NOMO-1 treated with dmso at 0.1 percent for 144 hours (cell line): ENCODE data around the gene ZNF436.
"Not testable (repeated sequence)": the region's sequence is repeated elsewhere in the genome, so short reads cannot be mapped to it uniquely, and the experiment has no call there.

Experiments used
- DNase-seq: peaks from one replicate; lab custom pipeline; 2025; ENCODE audit not compliant: unreplicated experiment; lab: John Stamatoyannopoulos, UW

The ZNF436 gene

GRCh38 chr1:23393706-23394105 lies 24.1 kb upstream of the ZNF436 start:
- no peak for DNase-seq

GRCh38 chr1:23392125-23392855 lies 22.7 kb upstream of the ZNF436 start:
- DNase-seq: no peak

DNA sequence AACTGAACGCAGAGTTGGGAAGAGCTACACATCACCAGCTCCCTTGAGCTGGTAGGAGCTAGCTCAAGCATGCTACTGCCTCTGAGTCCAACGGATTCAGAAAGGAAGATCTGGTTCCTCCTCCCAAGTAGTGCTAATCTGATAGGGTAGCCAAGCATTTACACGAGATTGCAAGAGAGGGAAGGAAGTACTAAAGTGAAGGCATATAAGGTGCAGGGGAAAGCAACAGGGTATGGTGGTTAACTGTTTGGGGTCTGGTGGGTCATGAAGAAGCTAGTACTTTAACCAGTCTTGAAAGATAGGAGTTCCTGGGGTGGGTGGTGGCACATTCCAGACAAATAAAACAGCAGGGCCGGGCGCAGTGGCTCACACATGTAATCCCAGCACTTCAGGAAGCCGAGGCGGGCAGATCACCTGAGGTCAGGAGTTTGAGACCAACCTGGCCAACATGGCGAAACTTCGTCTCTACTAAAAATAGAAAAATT lies 20.2 kb upstream of the ZNF436 start:
- DNase-seq: no peak

GRCh38 chr1:23387494-23387893 lies 17.9 kb upstream of the ZNF436 start:
- DNase-seq: no peak

DNA sequence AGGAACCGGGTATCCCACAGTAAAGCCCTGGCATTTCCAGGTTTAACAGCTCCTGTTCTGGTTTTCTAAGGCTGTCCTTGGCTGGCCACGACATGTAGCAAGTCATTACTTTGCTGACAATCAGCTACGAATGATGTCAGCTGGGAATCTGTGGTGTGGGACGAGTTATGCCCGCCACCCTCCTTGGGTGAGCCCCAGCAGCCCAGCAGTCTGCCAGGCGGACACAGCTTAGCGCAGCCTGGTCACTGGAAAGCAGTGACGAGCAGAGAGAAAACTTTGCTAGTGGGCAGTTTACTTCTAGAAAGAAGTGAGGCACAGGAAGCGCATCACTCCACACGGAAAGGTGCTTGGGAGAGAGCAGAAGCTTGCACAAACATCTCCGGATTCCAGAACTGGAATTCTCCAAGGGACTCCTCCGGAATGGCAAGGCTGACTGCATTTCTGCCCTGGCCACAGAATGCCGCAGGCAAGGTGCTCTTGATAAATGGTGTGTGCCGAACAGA lies 15.5 kb upstream of the ZNF436 start:
- DNase-seq: no peak

- no peak for DNase-seq
Observed at GRCh38 chr1:23384312-23385058, 14.8 kb upstream of the ZNF436 start.

DNA sequence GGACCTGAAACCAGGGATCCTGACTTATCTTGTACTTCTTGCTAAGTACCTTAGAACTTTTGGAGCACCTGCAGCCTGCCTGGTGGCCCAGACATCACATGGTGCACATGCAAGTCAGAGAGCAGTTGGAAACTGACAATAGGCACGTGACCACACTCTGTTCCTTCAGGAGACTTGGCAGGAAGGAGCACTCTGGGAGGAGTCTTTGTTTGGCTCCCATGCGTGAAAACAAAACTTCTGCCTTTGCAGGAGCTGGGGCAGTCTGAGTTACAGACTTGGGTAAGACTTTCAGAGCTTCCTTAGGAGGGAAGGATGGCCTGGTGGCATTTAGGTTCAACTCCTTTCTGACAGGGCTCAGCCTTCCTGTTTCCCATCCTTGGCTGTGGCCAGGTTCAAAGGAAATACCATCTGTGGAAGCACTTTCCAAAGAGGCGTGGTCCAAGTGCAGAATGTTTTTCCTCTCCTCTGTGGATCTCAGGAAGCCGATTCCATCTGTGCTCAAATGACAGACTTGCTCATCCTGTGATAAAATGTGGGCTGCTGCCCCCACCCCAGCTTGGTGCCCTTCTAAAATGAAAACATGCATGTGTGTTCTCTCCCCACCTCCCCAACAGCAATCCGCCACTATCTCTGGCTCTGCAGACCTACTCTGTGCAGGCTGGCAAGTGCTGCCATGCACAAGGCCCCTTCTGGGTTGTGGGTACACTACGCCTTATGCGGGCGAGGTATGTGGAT lies 14.1 kb upstream of the ZNF436 start:
- no peak for DNase-seq

DNA sequence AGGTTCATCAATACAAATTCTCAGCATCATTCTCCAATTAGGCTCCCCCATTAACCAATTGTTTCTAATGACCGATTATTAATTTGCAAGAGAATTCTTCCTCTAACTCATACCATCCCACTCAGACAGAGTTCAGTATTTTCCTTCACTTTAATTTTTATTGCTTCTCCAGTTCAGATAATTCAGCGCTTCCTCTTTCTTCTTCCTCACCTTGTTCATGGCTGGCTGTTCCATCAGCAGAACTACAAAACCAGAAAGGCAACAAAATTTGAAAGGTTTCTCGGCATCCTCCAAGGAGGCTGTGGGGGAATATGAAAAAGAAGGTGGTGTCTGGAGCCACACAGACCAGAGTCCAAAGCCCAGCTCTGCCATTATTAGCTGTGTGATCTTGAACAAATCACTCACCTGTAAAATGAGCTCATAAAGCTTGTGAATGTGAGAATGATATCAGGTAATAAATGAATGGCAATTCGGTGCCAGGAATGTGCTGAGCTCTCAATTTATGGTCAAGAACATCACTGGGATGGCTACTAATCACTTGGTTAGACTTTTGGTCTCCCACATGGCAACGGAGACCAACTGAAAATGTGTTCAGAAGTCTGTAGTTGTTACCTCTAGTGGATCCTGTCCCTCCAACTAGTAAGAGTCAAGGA lies 11.7 kb upstream of the ZNF436 start:
- DNase-seq: no peak

- DNase-seq: no peak
Observed at GRCh38 chr1:23380719-23381118, 11.1 kb upstream of the ZNF436 start.

GRCh38 chr1:23380236-23380635 lies 10.6 kb upstream of the ZNF436 start:
- DNase-seq: not testable (repeated sequence)

GRCh38 chr1:23376890-23377811 lies 7.5 kb upstream of the ZNF436 start:
- no peak for DNase-seq

- not testable (repeated sequence) for DNase-seq
Observed at GRCh38 chr1:23374079-23374735, 4.6 kb upstream of the ZNF436 start.

DNA sequence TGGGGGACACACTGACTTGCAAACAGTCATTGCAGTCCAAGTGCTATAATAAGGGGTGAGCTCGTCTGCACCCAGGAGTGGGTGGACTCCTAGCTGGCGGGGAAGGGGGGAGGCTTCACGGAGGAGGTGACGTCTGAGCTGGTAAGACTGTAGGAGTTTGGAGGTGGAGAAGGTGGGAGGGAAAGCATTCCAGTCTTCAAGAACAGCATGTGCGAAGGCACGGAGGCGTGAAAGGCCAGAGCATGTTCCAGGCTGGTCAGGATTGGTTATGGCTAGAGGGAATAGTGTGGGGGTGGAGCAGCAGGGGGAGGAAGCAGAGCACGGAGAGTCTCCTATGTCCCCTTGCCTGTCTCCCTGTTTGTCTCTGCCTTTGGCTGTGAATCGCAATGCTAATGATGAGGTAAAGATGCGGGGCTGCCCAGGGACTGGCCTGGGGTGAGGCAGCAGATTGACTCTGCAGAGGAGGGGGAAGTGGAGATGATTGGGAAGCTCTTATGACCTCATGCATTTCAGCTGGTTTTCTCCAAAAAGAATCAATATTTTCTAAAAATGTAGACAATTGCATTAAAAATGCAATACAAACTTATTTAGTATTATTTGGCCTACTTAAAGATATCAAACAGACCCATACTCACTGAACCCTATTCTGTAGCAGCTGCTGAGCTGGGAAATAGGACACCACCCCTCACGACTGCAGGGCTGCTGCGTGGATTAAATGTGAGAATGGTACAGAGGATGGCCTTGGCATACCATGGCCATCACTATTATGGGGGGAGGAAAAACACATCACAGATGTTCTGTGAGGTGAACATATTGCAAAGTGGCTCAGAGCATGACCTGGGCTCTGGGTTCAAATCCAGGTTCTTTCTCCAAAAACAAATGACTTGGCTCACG lies 2.6 kb upstream of the ZNF436 start:
- DNase-seq: no peak

- no peak for DNase-seq
Observed at GRCh38 chr1:23370709-23371584, 1.3 kb upstream of the ZNF436 start.

DNA sequence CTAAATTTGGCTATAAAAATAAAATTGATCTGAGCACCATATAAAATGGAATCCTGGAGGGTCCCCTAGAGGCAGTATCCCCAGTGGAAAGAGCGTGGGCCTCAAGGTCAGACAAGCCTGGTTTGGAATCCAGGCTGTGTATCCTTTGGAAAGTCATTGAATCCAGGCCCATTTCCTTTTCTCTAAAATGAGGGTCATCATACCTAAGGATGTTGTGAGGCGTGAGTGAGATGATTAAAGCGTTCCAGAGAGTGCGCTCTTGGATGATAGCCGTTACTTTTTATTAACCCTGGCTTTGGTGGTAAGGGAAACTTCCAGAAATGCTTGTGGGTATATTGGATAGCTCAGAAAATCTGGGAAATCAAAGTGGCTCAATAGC lies 683 bp upstream of the ZNF436 start:
- DNase-seq: no peak

DNA sequence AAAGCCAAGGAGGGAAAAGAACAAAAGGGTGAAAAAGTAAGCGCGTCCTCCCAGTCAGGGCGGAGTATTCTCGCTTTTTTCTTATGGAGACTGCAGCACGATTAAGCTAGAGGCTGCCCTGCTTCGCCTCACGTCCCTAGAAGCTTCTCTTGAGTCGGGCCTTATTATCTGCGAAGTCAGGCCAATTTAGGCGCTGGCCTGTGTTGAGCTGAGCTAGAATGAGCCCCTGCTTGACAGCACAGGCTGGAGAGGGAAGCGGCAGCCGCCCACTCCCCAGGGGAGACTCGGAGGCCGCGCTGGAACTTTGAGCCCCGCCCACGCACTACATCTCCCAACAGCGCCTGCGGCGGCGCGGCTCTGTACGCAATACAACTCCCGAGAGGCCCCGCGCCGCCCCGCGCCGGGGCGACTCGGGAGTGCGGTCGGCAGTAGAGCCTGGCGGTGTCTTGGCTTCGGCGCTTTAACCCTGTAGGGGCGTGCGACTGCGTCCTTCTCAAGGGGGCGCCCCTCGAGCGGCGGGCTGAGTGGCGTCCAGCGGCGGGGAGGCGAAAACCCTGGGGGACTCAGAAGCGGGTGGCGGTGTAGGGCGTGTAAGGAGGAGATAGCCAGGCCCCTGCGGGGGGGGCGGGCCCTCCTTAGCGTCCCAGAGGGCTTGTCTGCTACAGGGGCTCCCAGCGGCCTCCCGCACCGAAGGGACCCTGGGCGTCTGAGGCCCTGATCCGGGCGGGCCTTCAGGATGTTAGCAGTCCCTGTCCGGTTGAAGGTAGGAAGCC lies 888 bp downstream of the ZNF436 start:
- peak; percentile 82 for DNase-seq
